Osteoblast (primary cell): ENCODE data around the gene GNAI2. TPM values are rescaled to one million over a fixed set of nuclear protein-coding genes. Genes with fewer than 3 reads are reported as not detected.

Experiments used
- DNase-seq: peaks from one replicate; pipeline ENCODE4 v3.0.0; 2011; ENCODE audit warnings: low spot score, mixed read lengths; ENCODE audit not compliant: insufficient read length; ENCODE audit errors: missing footprints
- H2AFZ ChIP-seq: 2 replicates; pipeline ENCODE4 v1.6.0; 2011; ENCODE audit warnings: mild to moderate bottlenecking, low read length
- H3K27ac ChIP-seq: 2 replicates; pipeline ENCODE4 v1.5.1; 2011; ENCODE audit warnings: mild to moderate bottlenecking, low read depth, low read length, moderate library complexity
- H3K27me3 ChIP-seq: 2 replicates; pipeline ENCODE4 v1.6.0; 2012; ENCODE audit warnings: mild to moderate bottlenecking, control low read depth, inconsistent platforms, low read length, moderate library complexity; ENCODE audit not compliant: insufficient read depth
- H3K36me3 ChIP-seq: 2 replicates; pipeline ENCODE4 v1.5.1; 2011; ENCODE audit warnings: mild to moderate bottlenecking, low read length, control low read depth, moderate library complexity; ENCODE audit not compliant: insufficient read depth
- H3K4me1 ChIP-seq: 2 replicates; pipeline ENCODE4 v1.5.1; 2011; ENCODE audit warnings: mild to moderate bottlenecking, low read length, control low read depth, moderate library complexity; ENCODE audit not compliant: insufficient read depth
- H3K4me2 ChIP-seq: 2 replicates; pipeline ENCODE4 v1.6.0; 2011; ENCODE audit warnings: mild to moderate bottlenecking, low read length; ENCODE audit not compliant: insufficient read depth
- H3K4me3 ChIP-seq: fragments of 200-600 bp; sonication (generic); 3 replicates; pipeline ENCODE4 v1.5.1; 2012; ENCODE audit warnings: mild to moderate bottlenecking, low read length, inconsistent platforms; ENCODE audit not compliant: insufficient read depth
- H3K79me2 ChIP-seq: 2 replicates; pipeline ENCODE4 v1.6.0; 2012; ENCODE audit warnings: mild to moderate bottlenecking, low read length, control low read depth, inconsistent platforms; ENCODE audit not compliant: insufficient read depth
- H3K9me3 ChIP-seq: 2 replicates; pipeline ENCODE4 v1.5.1; 2011; ENCODE audit warnings: low read depth, low read length, control low read depth
- H4K20me1 ChIP-seq: 2 replicates; pipeline ENCODE4 v1.6.0; 2012; ENCODE audit warnings: mild to moderate bottlenecking, low read length, control low read depth; ENCODE audit not compliant: insufficient read depth
- CTCF ChIP-seq: IDR thresholded peaks from 2 replicates; pipeline ENCODE4 v1.5.1; 2011; ENCODE audit warnings: mild to moderate bottlenecking, low read depth, low read length, moderate library complexity; ENCODE audit errors: extremely low read depth
- total RNA-seq: library from RNA; depleted of rRNA; stranded (reverse); fragments of >200 nt; gene quantifications from 2 replicates; pipeline ENCODE4 v1.2.3, GENCODE V29; 2012

The GNAI2 gene
- total RNA-seq, 1 donor, result 223 TPM

GRCh38 chr3:50265571-50265970 lies 29.6 kb downstream of the GNAI2 start:
- Histone ChIP-seq H4K20me1 (no peaks in the 10 kb centered on the region), H3K4me2 (no peak overlapping the region), H3K27ac (no peak overlapping the region), H3K27me3 (no peaks in the 10 kb centered on the region), H3K9me3 (no peaks in the 10 kb centered on the region), H2AFZ (no peak overlapping the region), H3K79me2 (no peaks in the 10 kb centered on the region), H3K4me3 (no peak overlapping the region), H3K36me3 (no peaks in the 10 kb centered on the region), H3K4me1 (peaks cover 54% of the 10 kb centered on the region)
- no peak for TF ChIP-seq CTCF
- DNase-seq, result no peak

GRCh38 chr3:50266017-50266416 lies 30.0 kb downstream of the GNAI2 start:
- H3K79me2 ChIP-seq, result no peaks in the 10 kb centered on the region
- no peak overlapping the region for H3K27ac ChIP-seq
- H3K9me3 ChIP-seq, result no peaks in the 10 kb centered on the region
- no peak for DNase-seq
- H3K27me3 ChIP-seq, result no peaks in the 10 kb centered on the region
- H3K36me3 ChIP-seq, result no peaks in the 10 kb centered on the region
- no peaks in the 10 kb centered on the region for H4K20me1 ChIP-seq
- peaks cover 52% of the 10 kb centered on the region for H3K4me1 ChIP-seq
- no peak for TF ChIP-seq CTCF
- H3K4me3 ChIP-seq, result no peak overlapping the region
- H2AFZ ChIP-seq, result no peak overlapping the region
- no peak overlapping the region for H3K4me2 ChIP-seq

DNA sequence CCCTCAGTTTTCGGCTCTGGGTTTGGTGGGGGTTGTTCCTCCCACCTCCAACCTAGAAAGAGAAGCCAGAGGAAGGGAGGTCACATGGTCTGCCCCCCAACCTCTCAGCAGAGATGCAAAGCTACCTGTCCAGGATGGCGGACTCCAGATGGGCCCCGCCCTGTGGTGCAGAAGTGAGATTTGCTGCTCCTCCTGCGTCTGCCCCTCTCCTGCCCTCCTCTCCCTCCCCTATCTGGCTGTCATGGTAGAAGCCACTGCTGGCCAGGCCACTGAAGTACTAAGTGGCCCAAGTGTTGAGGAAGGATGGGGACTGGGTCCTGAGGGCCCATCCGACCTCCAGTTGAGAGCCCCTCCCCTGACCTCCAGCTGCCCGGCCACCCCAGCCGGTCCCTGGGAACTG lies 30.8 kb downstream of the GNAI2 start:
- Histone ChIP-seq H3K79me2 (no peaks in the 10 kb centered on the region), H2AFZ (no peak overlapping the region), H3K4me3 (peak overlapping the region; percentile 60), H4K20me1 (no peaks in the 10 kb centered on the region), H3K4me2 (peak overlapping the region; percentile 59), H3K36me3 (no peaks in the 10 kb centered on the region), H3K4me1 (peaks cover 47% of the 10 kb centered on the region), H3K27ac (no peak overlapping the region), H3K9me3 (no peaks in the 10 kb centered on the region), H3K27me3 (no peaks in the 10 kb centered on the region)
- TF ChIP-seq CTCF, result no peak
- no peak for DNase-seq

DNA sequence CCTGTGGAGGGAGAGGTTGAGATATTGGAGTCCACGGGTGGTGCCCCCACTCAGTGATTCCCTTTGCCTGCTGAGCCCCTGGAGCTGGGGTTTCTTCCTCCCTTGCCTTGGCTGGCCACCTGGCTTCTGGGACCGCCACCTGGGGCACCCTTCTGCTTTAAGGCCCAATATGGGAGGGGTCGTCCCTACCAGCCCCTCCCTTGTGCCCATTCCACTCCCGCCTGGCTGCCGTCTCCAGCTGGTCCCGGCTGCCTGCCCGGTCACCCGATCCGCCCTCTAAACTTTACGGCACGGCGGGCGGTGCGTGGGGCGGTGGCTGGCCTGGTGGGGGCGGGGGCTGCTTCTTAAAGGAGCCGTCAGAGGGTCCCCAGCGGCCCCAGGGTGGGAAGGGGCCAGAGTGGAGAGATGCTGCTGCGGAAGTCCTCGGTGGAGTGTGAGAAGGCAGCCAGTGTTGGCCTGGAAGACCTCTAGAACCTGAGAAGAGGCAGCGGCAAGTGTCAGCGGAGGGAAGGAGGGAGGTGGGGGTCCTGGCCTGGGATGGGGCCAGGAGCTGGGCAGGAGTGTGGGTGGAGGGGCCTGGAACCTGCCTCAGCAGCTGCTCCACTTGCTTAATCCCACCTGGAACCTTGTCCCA lies 31.4 kb downstream of the GNAI2 start:
- Histone ChIP-seq H3K4me3 (peak overlapping the region; percentile 60), H3K36me3 (no peaks in the 10 kb centered on the region), H2AFZ (no peak overlapping the region), H3K9me3 (no peaks in the 10 kb centered on the region), H3K79me2 (no peaks in the 10 kb centered on the region), H3K27me3 (no peaks in the 10 kb centered on the region), H3K4me2 (peak overlapping the region; percentile 59), H3K27ac (no peak overlapping the region), H4K20me1 (no peaks in the 10 kb centered on the region), H3K4me1 (peaks cover 47% of the 10 kb centered on the region)
- TF ChIP-seq CTCF, result no peak
- DNase-seq, result no peak
